Heart left ventricle (tissue), 16 donors: ENCODE results near the gene LRP1B. TPM values are rescaled to one million over a fixed set of nuclear protein-coding genes. Genes with fewer than 3 reads are reported as not detected.

Experiments used
- ATAC-seq, 4 donors: fragments of 200-7000 bp; cut with Tn5 transposase; one replicate each; pipeline ENCODE4 v1.9.1; 2020 to 2022; ENCODE audit warnings: moderate library complexity in 4 of 4, mild to moderate bottlenecking in 3 of 4, moderate number of reproducible peaks in 1 of 4
- DNase-seq, 5 donors: peaks; one replicate each; pipeline ENCODE4 v3.0.0-alpha.2; 2020
- H3K27ac ChIP-seq, 12 donors: fragments of 200-600 bp; sonication (generic) in 4 of 12; one replicate each; pipeline versions ENCODE4 v1.5.0 to v1.8.0; 2016 to 2022; ENCODE audit warnings: mild to moderate bottlenecking in 2 of 12
- H3K27me3 ChIP-seq, 9 donors: fragments of 200-600 bp; sonication (generic) in 2 of 9; one replicate each; pipeline versions ENCODE4 v1.5.1 to v1.8.0; 2016 to 2022; ENCODE audit warnings: mild to moderate bottlenecking in 3 of 9
- H3K36me3 ChIP-seq, 9 donors: fragments of 200-600 bp; sonication (generic) in 2 of 9; one replicate each; pipeline versions ENCODE4 v1.5.0 to v1.8.0; 2018 to 2022; ENCODE audit warnings: mild to moderate bottlenecking in 2 of 9
- H3K4me1 ChIP-seq, 12 donors: fragments of 200-600 bp; sonication (generic) in 4 of 12; one replicate each; pipeline versions ENCODE4 v1.5.0 to v1.8.0; 2016 to 2022; ENCODE audit warnings: mild to moderate bottlenecking in 3 of 12
- H3K4me3 ChIP-seq, 12 donors: fragments of 200-600 bp; sonication (generic) in 4 of 12; one replicate each; pipeline versions ENCODE4 v1.5.0 to v1.8.0; 2017 to 2022; ENCODE audit warnings: mild to moderate bottlenecking in 9 of 12, moderate library complexity in 4 of 12
- H3K9me3 ChIP-seq, 12 donors: fragments of 200-600 bp; sonication (generic) in 4 of 12; one replicate each; pipeline versions ENCODE4 v1.5.0 to v1.8.0; 2016 to 2022; ENCODE audit warnings: mild to moderate bottlenecking in 1 of 12
- CTCF ChIP-seq, 12 donors: fragments of 200-600 bp; sonication (generic) in 4 of 12; IDR thresholded peaks; one replicate each; pipeline versions ENCODE4 v1.5.0 to v1.8.0; 2018 to 2022; ENCODE audit warnings: antibody characterized with exemption in 12 of 12, mild to moderate bottlenecking in 5 of 12
- POLR2A ChIP-seq, 2 donors: fragments of 450-650 bp; IDR thresholded peaks; one replicate each; pipeline ENCODE4 v1.6.1; 2017; ENCODE audit warnings: antibody characterized with exemption in 2 of 2, mild to moderate bottlenecking in 2 of 2, moderate library complexity in 2 of 2
- whole genome bisulfite sequencing, 4 donors: extraction: QIAGEN DNeasy Blood & Tissue Kit in 2 of 4; methylation state at CpG; one replicate each; pipeline versions ENCODE4 v1.1.5 to v1.1.7; 2013 to 2018; 5-methylcytosine and 5-hydroxymethylcytosine counted together
- intact Hi-C, 10 donors: fragments of 100-400 bp; cut with DNase I; formaldehyde crosslinking; loops; one replicate each; pipeline versions ENCODE4 v1.11.1 to v1.14.2; 2022
- polyA plus RNA-seq, 2 donors: library from polyadenylated mRNA; stranded (reverse); fragments of 200-250 nt; gene quantifications; one replicate each; pipeline ENCODE4 v1.2.3, GENCODE V29; 2013
- total RNA-seq, 9 donors: library from RNA; depleted of rRNA in 2 of 9; stranded (reverse); fragments of >200 nt in 2 of 9; fragmentation: NEBNext Ultra II Directional in 3 of 9; extraction: Animal tissue kit (Norgen Biotek cat#: 25700) in 3 of 9; gene quantifications; one replicate each; pipeline versions ENCODE4 v1.1.0 to v1.2.4, GENCODE V29; 2016 to 2023
- donor health status: ischemic (EF 13 %, LVEDD 7.1; RV severe dilation, severe dysfunction).
- donor health status: healthy with polysubstance abuse.
- donor health status: DM: no; HTN: yes; CAD: no.
- donor health status: DM: no; HTN: no; CAD: no.
- donor health status: ischemic (EF 25% LVEDD 6.9; RV normal size, moderate dysfunction).
- donor health status: ischemic (EF 25% LVEDD 5.7; RV mildly dilated, moderate dysfunction).
- donor health status: healthy.
- donor health status: DM: yes; HTN: yes; CAD: no.
- donor health status: ischemic (EF 35%, LVEDD 5.7; RV mildly dilated, moderate dysfunction).
- donor health status: nonischemic (EF 11% LVEDD 7.7; RV severe dilation, severe dysfunction).
- donor health status: DM: yes; HTN: yes; CAD: no.
- donor health status: PGD.
- donor health status: ischemic (EF 29% LVEDD 5.4; RV normal size, mild dysfunction).
- donor health status: nonischemic (EF 23%, LVEDD 6.1; RV moderate dilation, normal function).

The LRP1B gene
- total and polyA plus RNA-seq, 11 donors: 0.01 to 0.19 (median 0.11) TPM; not detected in 2

- H3K27ac ChIP-seq: no peak overlapping the region
- no peaks in the 10 kb centered on the region for H3K36me3 ChIP-seq
- TF ChIP-seq POLR2A (IDR thresholded peaks at IDR 0.05) (no peak), CTCF (IDR thresholded peaks at IDR 0.05) (no peak)
- intact Hi-C loops: no loop called here
- 75 to 79% (median 76%) methylated on average over 3 of the region's 3 CpGs for WGBS, 4 donors
- H3K9me3 ChIP-seq: no peaks in the 10 kb centered on the region
- ATAC-seq (no peak), DNase-seq (no peak)
- no peak overlapping the region for H3K4me3 ChIP-seq
- H3K4me1 ChIP-seq: no peaks in the 10 kb centered on the region
- no peaks in the 10 kb centered on the region for H3K27me3 ChIP-seq
Measured at GRCh38 chr2:140842110-140842509, 1288.7 kb downstream of the LRP1B start.

- intact Hi-C loops: no loop called here
- no peaks in the 10 kb centered on the region for H3K27me3 ChIP-seq
- TF ChIP-seq CTCF (IDR thresholded peaks at IDR 0.05): no peak
- ATAC-seq (no peak), DNase-seq (no peak)
- no peaks in the 10 kb centered on the region for H3K36me3 ChIP-seq
- no peaks in the 10 kb centered on the region for H3K4me1 ChIP-seq
- no peak overlapping the region for H3K27ac ChIP-seq
- H3K4me3 ChIP-seq: no peak overlapping the region
- no peaks in the 10 kb centered on the region for H3K9me3 ChIP-seq
- 55 to 58% (median 56%) methylated on average over 3 of the region's 3 CpGs for WGBS, 4 donors
Measured at GRCh38 chr2:140841141-140841540, 1289.7 kb downstream of the LRP1B start.

DNA sequence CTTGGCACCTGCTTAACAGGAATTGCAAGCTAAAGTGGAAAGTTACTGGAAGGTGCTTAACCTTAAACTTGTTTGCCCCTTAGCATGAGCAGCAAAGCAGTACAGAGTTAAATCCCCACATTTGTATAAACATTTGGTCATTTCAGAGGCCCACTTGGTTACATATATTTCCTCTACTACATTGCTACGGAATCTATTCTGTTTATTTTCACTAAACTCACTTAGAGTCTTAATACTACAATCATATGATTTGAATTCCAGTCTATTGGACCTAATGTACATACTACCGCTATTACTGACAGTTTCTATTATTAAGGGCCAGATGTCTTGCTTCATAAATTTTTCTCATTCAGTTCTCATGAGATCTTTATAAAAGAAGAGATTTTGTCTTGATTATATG lies 1294.0 kb downstream of the LRP1B start:
- Histone ChIP-seq H3K4me1 (no peaks in the 10 kb centered on the region), H3K27me3 (no peaks in the 10 kb centered on the region), H3K9me3 (peaks cover 0 to 6% (median 0%) of the 10 kb centered on the region in 12 donors), H3K36me3 (no peaks in the 10 kb centered on the region), H3K4me3 (no peak overlapping the region), H3K27ac (no peak overlapping the region)
- WGBS, 4 donors: 81 to 91% (median 85%) methylated on average over 2 of the region's 2 CpGs
- ATAC-seq (no peak), DNase-seq (no peak)
- TF ChIP-seq POLR2A (IDR thresholded peaks at IDR 0.05) (no peak), CTCF (IDR thresholded peaks at IDR 0.05) (no peak)
- intact Hi-C loops: no loop called here

- DNase-seq (no peak), ATAC-seq (no peak)
- Histone ChIP-seq H3K27me3 (no peaks in the 10 kb centered on the region), H3K4me3 (no peak overlapping the region), H3K36me3 (no peaks in the 10 kb centered on the region), H3K9me3 (peaks cover 0 to 21% (median 0%) of the 10 kb centered on the region in 12 donors), H3K4me1 (no peaks in the 10 kb centered on the region), H3K27ac (no peak overlapping the region)
- no peak for TF ChIP-seq POLR2A (IDR thresholded peaks at IDR 0.05)
- TF ChIP-seq CTCF (IDR thresholded peaks at IDR 0.05): no peak
- intact Hi-C loops: no loop called here
- WGBS, 4 donors: 47 to 61% (median 56%) methylated on average over 7 of the region's 7 CpGs
Measured at GRCh38 chr2:140835079-140835478, 1295.7 kb downstream of the LRP1B start.
